SJCRH30 (cell line): ENCODE data around the gene SORCS3. TPM values are rescaled to one million over a fixed set of nuclear protein-coding genes. Genes with fewer than 3 reads are reported as not detected.
A peak's percentile ranks its signal among the peaks of the same experiment; 100 is the strongest.

Source experiments
- DNase-seq, 2 experiments: peaks; one replicate each; pipeline ENCODE4 v3.0.0-alpha.2; 2015 to 2020
- H3K27ac ChIP-seq: fragments of 250-450 bp; sonication (Bioruptor Pico); 2 replicates; pipeline ENCODE4 v1.5.1; 2020; ENCODE audit warnings: mild to moderate bottlenecking, moderate library complexity
- H3K27me3 ChIP-seq: fragments of 250-450 bp; sonication (Bioruptor Pico); 2 replicates; pipeline ENCODE4 v1.5.1; 2020; ENCODE audit warnings: mild to moderate bottlenecking, moderate library complexity
- H3K36me3 ChIP-seq: fragments of 250-450 bp; sonication (Bioruptor Pico); 2 replicates; pipeline ENCODE4 v1.5.1; 2020; ENCODE audit warnings: mild to moderate bottlenecking, moderate library complexity
- H3K4me1 ChIP-seq: fragments of 250-450 bp; sonication (Bioruptor Pico); 2 replicates; pipeline ENCODE4 v1.5.1; 2020; ENCODE audit warnings: mild to moderate bottlenecking, moderate library complexity
- H3K4me3 ChIP-seq: fragments of 250-450 bp; sonication (Bioruptor Pico); 2 replicates; pipeline ENCODE4 v1.5.1; 2020; ENCODE audit warnings: mild to moderate bottlenecking, moderate library complexity
- H3K9me3 ChIP-seq: fragments of 250-450 bp; sonication (Bioruptor Pico); replicated peaks from 2 replicates; pipeline ENCODE4 v1.5.1; 2020; ENCODE audit warnings: mild to moderate bottlenecking, moderate library complexity
- total RNA-seq: library from RNA; depleted of rRNA; stranded (reverse); fragments of >200 nt; shearing (Covaris generic); gene quantifications from 2 replicates; pipeline ENCODE4 v1.2.3, GENCODE V29; 2014

SORCS3 gene
- total RNA-seq, 1 experiment from 2014 or later: not detected

DNA sequence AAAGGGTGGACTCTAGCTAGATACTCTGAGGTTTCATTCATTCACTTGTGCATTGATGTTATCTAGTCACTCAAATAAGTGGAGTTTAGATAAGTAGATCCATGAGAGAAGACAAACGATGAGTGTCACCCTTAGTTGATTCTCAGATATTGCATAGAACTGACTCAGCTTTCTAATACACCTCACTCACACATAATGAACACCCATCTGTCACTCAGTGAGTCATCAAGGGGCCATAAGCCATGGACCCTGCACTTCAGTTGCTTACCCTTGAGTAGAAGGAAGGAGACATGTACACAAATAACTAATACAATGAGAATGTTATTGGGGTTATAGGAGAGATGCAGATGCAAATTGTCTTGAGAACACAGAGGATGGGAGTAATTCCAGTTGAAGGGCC is 163.8 kb downstream of the SORCS3 start:
- Histone ChIP-seq H3K9me3 (peaks cover 2% of the 10 kb centered on the region; the same call in 1 of the 2 replicates), H3K36me3 (no peaks in the 10 kb centered on the region), H3K27ac (no peak overlapping the region), H3K4me1 (peaks cover 14% of the 10 kb centered on the region), H3K27me3 (no peaks in the 10 kb centered on the region), H3K4me3 (no peak overlapping the region)
- DNase-seq: no peak

DNA sequence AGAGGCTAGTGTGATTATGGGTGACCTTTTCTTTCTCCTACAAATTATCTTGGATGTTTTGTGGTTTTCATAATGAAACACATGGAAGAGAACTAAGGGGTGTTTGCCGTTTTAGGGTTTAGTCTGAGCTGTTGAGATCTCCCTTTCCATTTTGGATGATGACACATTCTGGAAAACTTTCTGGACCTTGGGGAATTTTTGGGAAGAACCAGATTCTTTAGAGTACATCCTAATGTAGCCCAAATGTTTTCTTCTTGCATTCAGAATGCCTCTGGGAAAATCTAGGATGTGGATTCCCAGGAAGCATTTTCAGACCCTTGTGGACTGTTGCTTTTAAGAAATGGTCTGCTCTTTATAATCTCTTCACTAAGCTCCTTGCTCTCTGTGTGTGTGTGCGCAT is 165.7 kb downstream of the SORCS3 start:
- H3K36me3 ChIP-seq: no peaks in the 10 kb centered on the region
- H3K9me3 ChIP-seq: peaks cover 2% of the 10 kb centered on the region; the same call in 1 of the 2 replicates
- H3K27ac ChIP-seq: no peak overlapping the region
- H3K27me3 ChIP-seq: no peaks in the 10 kb centered on the region
- no peak for DNase-seq
- no peak overlapping the region for H3K4me3 ChIP-seq
- H3K4me1 ChIP-seq: peaks cover 15% of the 10 kb centered on the region

DNA sequence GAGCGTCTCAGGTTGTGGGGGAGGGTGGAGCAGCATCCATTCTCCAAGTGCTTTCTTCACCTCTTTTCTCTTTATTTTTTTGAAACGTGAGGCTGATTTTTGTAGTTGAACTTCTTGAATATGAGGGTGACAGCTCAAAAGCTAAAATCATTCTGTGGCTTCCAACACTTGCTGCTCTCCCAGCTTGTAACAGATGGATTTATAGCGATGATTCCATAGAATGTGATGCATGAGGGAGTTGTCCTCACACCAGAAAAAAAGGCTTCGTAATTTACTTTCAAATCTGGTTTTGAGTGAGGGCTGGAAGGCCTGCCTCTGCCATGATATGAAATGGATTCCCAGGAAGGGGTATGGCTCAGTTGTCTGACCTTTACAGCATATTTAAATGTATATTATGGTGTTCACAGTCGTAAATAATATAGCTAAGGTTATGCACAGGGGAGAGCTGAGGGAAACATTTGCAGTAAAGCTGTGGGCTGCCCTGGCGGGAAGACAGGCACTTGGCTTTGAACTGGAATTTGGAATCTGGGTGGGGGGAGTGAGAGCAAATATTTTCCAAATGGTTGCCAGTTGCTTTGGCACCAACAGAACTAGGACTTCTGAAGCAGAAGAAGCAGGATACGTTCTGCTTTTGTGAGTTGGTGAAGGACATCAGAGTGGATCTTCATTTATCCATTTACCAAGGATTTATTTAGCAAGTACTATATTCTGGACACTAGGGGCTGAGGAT is 166.7 kb downstream of the SORCS3 start:
- no peaks in the 10 kb centered on the region for H3K27me3 ChIP-seq
- no peaks in the 10 kb centered on the region for H3K36me3 ChIP-seq
- H3K4me3 ChIP-seq: no peak overlapping the region
- DNase-seq: no peak
- H3K4me1 ChIP-seq: peaks cover 15% of the 10 kb centered on the region
- peaks cover 2% of the 10 kb centered on the region; the same call in 1 of the 2 replicates for H3K9me3 ChIP-seq
- H3K27ac ChIP-seq: no peak overlapping the region

DNA sequence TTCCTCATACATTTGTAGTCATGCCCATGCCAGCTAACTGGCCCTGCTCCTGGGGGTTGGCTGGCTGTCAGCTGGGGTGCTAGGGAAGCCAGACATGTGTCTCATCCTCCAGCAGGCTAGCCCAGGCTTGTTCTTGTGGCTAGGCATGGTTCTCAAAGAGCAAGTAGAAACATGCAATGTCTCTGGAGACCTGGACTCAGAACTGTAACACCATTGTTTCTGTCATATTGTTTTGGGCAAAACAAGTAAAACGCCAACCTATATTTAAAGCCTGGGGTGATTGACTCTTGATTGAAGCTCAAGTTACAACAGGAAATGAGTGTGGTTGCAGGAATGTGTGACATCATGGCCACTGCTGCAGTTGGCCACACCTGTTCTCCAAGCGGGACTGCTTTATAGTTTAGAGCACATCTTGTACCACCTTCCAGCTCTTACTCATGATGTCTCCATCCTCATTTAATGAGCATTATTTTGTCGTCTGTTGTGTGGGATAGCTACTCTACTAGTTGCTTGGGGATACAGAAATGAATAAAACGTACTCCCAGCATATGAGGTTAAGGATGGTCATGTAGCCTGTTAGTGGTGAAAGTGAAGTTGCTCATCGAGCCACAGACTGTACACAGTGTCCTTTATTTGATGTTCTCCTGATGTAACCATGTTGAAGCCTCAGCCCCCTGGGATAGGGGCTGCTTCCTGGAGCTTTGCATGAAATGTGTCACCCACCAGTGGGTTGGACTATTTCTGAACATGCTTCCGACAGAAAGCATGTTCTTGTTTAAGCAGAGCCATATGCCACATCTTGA is 168.4 kb downstream of the SORCS3 start:
- DNase-seq: peak; percentile 79

DNA sequence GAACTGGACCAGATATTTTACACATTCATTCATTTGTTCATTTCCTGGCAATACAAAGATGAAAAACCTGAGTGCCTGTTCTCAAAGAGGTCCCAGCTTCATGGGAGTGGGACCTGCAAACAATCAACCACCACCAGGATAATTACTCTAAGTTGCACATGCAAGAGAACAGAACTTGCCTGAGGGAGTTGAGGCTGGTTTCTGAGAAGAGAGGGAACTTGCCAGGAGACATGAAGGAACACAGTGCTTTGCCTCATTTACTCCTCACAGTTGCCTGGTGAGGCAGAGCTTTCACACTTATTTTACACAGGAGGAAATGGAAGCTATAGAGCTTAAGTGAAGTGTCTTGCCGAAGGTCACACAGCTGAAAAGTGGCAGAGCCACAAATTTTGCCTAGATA is 170.1 kb downstream of the SORCS3 start:
- no peak for DNase-seq
- H3K4me1 ChIP-seq: peaks cover 15% of the 10 kb centered on the region
- no peak overlapping the region for H3K4me3 ChIP-seq
- H3K27me3 ChIP-seq: no peaks in the 10 kb centered on the region
- peaks cover 2% of the 10 kb centered on the region; the same call in 1 of the 2 replicates for H3K9me3 ChIP-seq
- H3K27ac ChIP-seq: no peak overlapping the region
- H3K36me3 ChIP-seq: no peaks in the 10 kb centered on the region

More for the DNA sequence above, 168.4 kb downstream of the SORCS3 start:
- H3K4me3 ChIP-seq: no peak overlapping the region
- peaks cover 2% of the 10 kb centered on the region; the same call in 1 of the 2 replicates for H3K9me3 ChIP-seq
- peak overlapping the region; percentile 63 for H3K27ac ChIP-seq
- no peaks in the 10 kb centered on the region for H3K36me3 ChIP-seq
- H3K27me3 ChIP-seq: no peaks in the 10 kb centered on the region
- peaks cover 15% of the 10 kb centered on the region for H3K4me1 ChIP-seq

DNA sequence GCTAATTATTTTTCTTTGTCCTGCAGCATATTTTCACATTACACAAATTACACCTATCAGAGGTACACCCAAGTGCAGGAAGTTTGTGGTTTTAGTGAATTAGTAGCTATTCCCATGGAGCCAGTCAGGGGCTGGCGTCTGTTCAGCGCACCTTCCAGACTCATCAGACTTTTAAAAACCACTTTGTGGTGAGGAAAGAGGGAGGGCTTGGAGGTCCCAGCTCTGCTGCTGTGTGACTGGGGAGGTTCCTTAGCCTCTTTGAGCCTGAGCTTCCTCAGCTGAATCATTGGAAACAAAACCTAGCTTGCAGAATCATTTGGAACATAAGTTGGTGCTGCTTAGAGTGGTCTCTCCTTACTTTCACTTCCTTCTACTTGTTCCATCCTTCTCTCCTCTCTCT is 175.4 kb downstream of the SORCS3 start:
- DNase-seq: no peak
- H3K27ac ChIP-seq: no peak overlapping the region

DNA sequence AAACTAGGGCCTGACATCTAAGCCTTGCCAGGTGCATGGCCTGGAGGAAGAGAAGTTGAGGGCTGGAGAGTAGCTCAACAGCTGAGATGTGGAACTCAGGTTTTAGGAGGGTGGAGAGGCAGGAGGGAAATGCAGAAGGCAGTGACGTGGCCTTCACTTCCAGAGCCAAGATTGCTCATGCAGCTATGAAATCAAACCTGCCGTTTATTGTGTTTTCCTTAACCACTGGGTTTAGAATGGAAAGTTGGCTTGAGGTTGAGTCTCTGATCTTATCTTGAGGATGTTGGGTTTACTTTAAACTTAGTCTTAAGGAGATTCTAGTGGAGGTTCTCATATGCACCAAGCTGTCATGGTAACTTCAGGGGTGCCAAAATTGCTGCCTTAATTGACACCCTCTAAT is 178.6 kb downstream of the SORCS3 start:
- H3K9me3 ChIP-seq: no peaks in the 10 kb centered on the region
- no peak for DNase-seq
- no peaks in the 10 kb centered on the region for H3K36me3 ChIP-seq
- H3K27ac ChIP-seq: no peak overlapping the region
- no peaks in the 10 kb centered on the region for H3K27me3 ChIP-seq
- no peak overlapping the region for H3K4me3 ChIP-seq
- H3K4me1 ChIP-seq: no peaks in the 10 kb centered on the region

More for the DNA sequence above, 175.4 kb downstream of the SORCS3 start:
- no peak overlapping the region for H3K4me3 ChIP-seq
- H3K9me3 ChIP-seq: no peaks in the 10 kb centered on the region
- H3K27me3 ChIP-seq: no peaks in the 10 kb centered on the region
- no peaks in the 10 kb centered on the region for H3K36me3 ChIP-seq
- no peaks in the 10 kb centered on the region for H3K4me1 ChIP-seq

DNA sequence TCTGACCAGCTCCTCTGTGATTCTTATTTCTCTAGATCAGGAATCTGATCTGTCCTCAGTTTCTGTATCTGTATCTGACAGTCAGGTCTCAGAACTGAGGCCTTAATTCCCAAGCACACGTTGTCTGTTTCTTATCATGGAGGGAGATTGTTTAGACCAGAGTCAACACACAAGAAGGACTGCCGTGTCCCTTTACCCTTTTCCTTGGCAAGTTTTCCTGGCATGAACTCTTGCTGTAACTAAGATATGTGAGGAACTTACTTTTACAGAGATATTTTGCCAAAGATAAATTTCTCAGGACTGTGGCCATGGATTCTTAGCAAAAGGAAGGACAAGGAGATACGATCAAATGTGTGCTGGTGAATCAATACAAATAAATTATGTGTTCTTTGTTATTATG is 181.0 kb downstream of the SORCS3 start:
- Histone ChIP-seq H3K9me3 (no peaks in the 10 kb centered on the region), H3K4me1 (no peaks in the 10 kb centered on the region), H3K27me3 (no peaks in the 10 kb centered on the region), H3K27ac (no peak overlapping the region), H3K4me3 (no peak overlapping the region), H3K36me3 (no peaks in the 10 kb centered on the region)
- no peak for DNase-seq

DNA sequence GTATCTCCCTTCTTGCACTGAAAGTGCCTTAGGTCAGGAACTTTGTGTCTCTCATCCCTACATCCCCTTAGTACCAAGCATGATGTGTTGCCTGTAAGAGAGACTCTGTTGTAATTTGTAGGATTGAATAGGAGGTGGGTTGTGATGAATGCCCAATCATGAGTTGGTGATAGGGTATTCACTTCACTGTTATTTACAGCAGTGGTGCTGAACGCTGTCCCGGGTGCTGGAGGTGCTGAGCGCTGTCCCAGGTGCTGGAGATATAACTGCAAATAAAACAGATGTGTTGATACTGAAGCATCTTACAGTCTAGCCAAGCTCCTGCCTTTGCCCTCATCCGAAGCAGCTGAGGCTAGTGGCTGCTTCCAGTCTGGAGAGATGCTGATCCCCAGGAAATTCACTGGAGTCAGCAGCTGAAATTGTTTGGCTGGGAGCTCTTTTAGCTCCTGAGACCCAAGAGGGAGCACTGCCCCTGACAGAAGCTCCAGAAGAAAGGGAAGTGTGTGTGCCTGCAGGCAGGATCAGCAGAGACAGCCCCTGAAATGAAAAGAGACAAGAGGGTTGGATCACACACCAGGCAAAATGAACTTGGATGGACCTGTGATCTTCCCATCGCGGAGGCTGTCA is 183.4 kb downstream of the SORCS3 start:
- DNase-seq: peak; percentile 48 to 66
- no peaks in the 10 kb centered on the region for H3K4me1 ChIP-seq
- no peak overlapping the region for H3K27ac ChIP-seq
- no peaks in the 10 kb centered on the region for H3K27me3 ChIP-seq
- H3K36me3 ChIP-seq: no peaks in the 10 kb centered on the region
- no peak overlapping the region for H3K4me3 ChIP-seq
- no peaks in the 10 kb centered on the region for H3K9me3 ChIP-seq

DNA sequence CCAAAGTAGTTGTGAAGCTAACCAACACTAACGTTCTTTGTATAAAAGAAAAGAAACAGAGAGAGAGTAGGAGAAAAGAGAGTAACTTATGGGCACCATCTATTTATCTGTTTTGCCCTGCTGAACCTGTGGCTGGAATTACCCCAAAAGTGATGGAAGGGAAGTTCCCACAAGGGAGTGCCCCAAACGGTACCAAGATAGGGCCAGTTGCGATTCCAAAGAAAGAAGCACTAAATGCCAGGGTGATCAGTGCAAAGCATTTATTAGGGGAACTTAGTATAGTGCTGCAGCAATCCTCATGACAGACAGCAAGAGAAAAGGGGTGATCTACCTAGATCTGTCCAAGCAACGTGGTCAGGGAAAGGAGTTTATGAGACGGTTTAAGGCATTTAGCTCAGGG is 190.2 kb downstream of the SORCS3 start:
- Histone ChIP-seq H3K36me3 (no peaks in the 10 kb centered on the region), H3K27me3 (no peaks in the 10 kb centered on the region), H3K9me3 (no peaks in the 10 kb centered on the region), H3K27ac (no peak overlapping the region), H3K4me3 (no peak overlapping the region), H3K4me1 (no peaks in the 10 kb centered on the region)
- DNase-seq: no peak

DNA sequence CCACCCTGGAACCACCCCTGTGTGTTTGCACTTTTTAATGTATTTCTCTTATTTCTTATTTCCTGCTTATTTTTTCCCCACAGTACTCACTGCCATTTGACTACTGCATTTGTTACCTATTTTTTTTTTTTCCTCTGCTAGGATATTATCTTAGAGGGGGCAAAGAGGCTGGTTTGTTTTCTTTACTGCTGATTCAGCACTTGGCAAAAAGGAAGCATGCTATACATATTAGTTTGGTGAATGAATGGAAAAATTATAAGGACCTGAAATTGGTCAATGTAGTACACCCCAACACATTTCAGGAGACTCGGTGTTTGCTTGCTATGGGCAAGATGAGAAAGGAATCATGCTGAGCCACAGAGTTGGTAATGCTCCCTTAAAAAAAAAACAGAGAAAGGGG is 193.5 kb downstream of the SORCS3 start:
- no peaks in the 10 kb centered on the region for H3K36me3 ChIP-seq
- no peaks in the 10 kb centered on the region for H3K27me3 ChIP-seq
- H3K4me3 ChIP-seq: no peak overlapping the region
- no peak for DNase-seq
- no peaks in the 10 kb centered on the region for H3K9me3 ChIP-seq
- H3K27ac ChIP-seq: no peak overlapping the region
- no peaks in the 10 kb centered on the region for H3K4me1 ChIP-seq

DNA sequence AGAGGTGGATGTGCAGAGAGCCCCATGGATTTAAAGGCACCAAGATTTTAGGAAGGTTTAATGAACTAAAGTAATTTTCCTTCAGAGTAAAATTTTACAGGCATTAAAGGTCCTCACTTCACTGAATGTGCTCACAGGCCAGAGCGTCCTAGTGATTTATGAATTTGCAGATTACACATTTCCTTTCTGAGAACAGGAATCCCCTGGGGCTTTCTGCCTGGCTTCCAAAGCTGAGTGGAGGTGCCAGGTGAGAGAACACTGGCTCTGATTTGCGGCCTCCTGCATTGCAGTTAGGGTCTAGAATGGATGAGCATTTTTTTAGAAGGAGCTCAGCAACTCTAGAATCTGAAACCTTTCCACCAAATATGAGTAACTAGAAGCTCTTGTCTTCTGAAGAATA is 194.3 kb downstream of the SORCS3 start:
- DNase-seq: no peak
- Histone ChIP-seq H3K36me3 (no peaks in the 10 kb centered on the region), H3K9me3 (no peaks in the 10 kb centered on the region), H3K27ac (no peak overlapping the region), H3K4me1 (no peaks in the 10 kb centered on the region), H3K4me3 (no peak overlapping the region), H3K27me3 (no peaks in the 10 kb centered on the region)

DNA sequence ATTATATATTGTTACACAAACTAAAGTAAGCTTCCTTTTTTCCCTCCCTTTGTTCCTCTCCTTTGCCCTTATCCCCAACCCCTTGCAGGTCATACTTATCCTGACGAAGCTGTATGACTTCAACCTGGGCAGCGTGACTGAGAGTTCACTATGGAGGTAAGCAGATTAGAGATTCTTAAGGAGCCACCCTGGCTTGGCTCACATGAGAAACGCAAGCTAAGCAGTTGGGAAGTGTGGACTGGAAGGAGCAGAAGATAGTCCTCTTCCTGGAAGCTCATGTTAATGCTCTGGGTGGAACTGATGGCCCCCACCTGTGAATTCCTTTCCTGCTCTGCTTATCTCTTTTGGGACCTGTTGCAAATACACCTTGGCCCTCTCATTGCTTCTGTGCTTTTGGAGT is 201.6 kb downstream of the SORCS3 start:
- Histone ChIP-seq H3K9me3 (no peaks in the 10 kb centered on the region), H3K36me3 (no peaks in the 10 kb centered on the region)

DNA sequence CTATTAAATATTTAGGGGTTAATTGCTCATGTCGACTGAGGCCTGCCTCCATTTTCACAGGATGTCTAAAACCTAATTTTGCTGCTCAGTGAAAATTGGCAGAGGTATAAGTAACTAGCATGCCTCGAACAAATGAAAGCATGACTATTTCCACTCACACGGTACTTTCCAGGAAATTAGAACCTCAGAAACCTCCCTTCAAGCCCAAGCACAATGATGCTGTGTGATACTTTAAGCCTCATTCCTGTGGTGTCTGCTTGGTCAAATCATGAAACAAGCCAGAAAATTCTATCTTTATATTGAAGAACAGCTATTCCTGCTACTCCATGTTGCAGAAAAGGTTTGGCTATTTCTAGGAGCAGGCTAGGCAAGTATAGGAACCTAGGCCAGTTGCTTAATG is 203.0 kb downstream of the SORCS3 start:
- no peaks in the 10 kb centered on the region for H3K4me1 ChIP-seq
- no peak for DNase-seq
- H3K4me3 ChIP-seq: no peak overlapping the region
- H3K27ac ChIP-seq: no peak overlapping the region
- H3K36me3 ChIP-seq: no peaks in the 10 kb centered on the region
- H3K27me3 ChIP-seq: no peaks in the 10 kb centered on the region
- H3K9me3 ChIP-seq: no peaks in the 10 kb centered on the region

More for the DNA sequence above, 201.6 kb downstream of the SORCS3 start:
- H3K4me1 ChIP-seq: no peaks in the 10 kb centered on the region
- DNase-seq: no peak
- no peaks in the 10 kb centered on the region for H3K27me3 ChIP-seq
- no peak overlapping the region for H3K27ac ChIP-seq
- H3K4me3 ChIP-seq: no peak overlapping the region

DNA sequence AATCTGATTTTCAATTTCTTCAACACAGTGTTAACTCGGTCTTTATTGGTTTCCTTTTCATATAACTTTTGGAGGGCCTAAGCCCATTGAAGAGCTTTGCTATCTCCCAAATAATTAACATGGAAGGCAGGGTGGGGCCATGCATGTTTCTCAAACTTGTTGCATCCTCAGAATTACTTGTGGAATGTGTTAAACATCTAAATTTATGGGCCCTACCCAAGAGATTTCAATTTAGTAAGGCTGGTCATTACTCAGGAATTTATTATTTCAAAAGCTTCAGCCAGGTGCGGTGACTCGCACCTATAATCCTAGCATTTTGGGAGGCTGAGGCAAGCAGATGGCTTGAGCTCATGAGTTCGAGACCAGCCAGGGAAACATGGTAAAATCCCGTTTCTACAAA is 208.9 kb downstream of the SORCS3 start:
- H3K4me1 ChIP-seq: no peaks in the 10 kb centered on the region
- 0 out of 2 replicates have a peak, but pooled peaks cover 4% of the 10 kb centered on the region for H3K27me3 ChIP-seq
- DNase-seq: no peak
- no peak overlapping the region for H3K27ac ChIP-seq
- H3K36me3 ChIP-seq: no peaks in the 10 kb centered on the region
- H3K9me3 ChIP-seq: no peaks in the 10 kb centered on the region
- H3K4me3 ChIP-seq: no peak overlapping the region
